ENCODE results near the gene RPTOR. TPM values are rescaled to one million over a fixed set of nuclear protein-coding genes. Genes with fewer than 3 reads are reported as not detected.

RPTOR gene
- total RNA-seq, 2 experiments from 2014 or later, result 45.3 to 49.1 TPM

- Mint-ChIP-seq H3K4me1 (ENCODE audit: low read depth) (no peaks in the 10 kb centered on the region), H3K27ac (no peak overlapping the region), H3K36me3 (ENCODE audit: low read depth) (peaks cover 5% of the 10 kb centered on the region), H3K4me3 (no peak overlapping the region), H3K27me3 (no peaks in the 10 kb centered on the region), H3K9me3 (no peaks in the 10 kb centered on the region)
- intact Hi-C loops (cut with micrococcal nuclease), result no loop called here
- ChIA-PET CTCF (no interaction called here), POLR2A (no interaction called here)
- no peak for DNase-seq
- TF ChIP-seq CTCF (IDR thresholded peaks at IDR 0.05), result no peak
- ATAC-seq, result no peak
Measured at GRCh38 chr17:80921159-80921558, 376.5 kb downstream of the RPTOR start.

- no peaks in the 10 kb centered on the region for H3K4me1 Mint-ChIP-seq (ENCODE audit: low read depth)
- no peak for DNase-seq
- H3K27me3 Mint-ChIP-seq, result no peaks in the 10 kb centered on the region
- peaks cover 5% of the 10 kb centered on the region for H3K36me3 Mint-ChIP-seq (ENCODE audit: low read depth)
- no peak overlapping the region for H3K4me3 Mint-ChIP-seq
- no peak for ATAC-seq
- intact Hi-C loops (cut with micrococcal nuclease), result no loop called here
- no peak overlapping the region for H3K27ac Mint-ChIP-seq
- POLR2A ChIA-PET, result no interaction called here
- H3K9me3 Mint-ChIP-seq, result no peaks in the 10 kb centered on the region
- TF ChIP-seq CTCF (IDR thresholded peaks at IDR 0.05), result no peak
- CTCF ChIA-PET, result no interaction called here
Measured at GRCh38 chr17:80921741-80922579, 377.3 kb downstream of the RPTOR start.

GRCh38 chr17:80922580-80923160, 378.0 kb downstream of the RPTOR start:
- no peak for ATAC-seq
- Mint-ChIP-seq H3K27ac (no peak overlapping the region), H3K36me3 (ENCODE audit: low read depth) (peaks cover 10% of the 10 kb centered on the region), H3K27me3 (no peaks in the 10 kb centered on the region), H3K4me3 (no peak overlapping the region), H3K4me1 (ENCODE audit: low read depth) (no peaks in the 10 kb centered on the region), H3K9me3 (no peaks in the 10 kb centered on the region)
- no peak for DNase-seq
- CTCF ChIA-PET, result no interaction called here
- no peak for TF ChIP-seq CTCF (IDR thresholded peaks at IDR 0.05)
- POLR2A ChIA-PET, result no interaction called here
- intact Hi-C loops (cut with micrococcal nuclease), result no loop called here

DNA sequence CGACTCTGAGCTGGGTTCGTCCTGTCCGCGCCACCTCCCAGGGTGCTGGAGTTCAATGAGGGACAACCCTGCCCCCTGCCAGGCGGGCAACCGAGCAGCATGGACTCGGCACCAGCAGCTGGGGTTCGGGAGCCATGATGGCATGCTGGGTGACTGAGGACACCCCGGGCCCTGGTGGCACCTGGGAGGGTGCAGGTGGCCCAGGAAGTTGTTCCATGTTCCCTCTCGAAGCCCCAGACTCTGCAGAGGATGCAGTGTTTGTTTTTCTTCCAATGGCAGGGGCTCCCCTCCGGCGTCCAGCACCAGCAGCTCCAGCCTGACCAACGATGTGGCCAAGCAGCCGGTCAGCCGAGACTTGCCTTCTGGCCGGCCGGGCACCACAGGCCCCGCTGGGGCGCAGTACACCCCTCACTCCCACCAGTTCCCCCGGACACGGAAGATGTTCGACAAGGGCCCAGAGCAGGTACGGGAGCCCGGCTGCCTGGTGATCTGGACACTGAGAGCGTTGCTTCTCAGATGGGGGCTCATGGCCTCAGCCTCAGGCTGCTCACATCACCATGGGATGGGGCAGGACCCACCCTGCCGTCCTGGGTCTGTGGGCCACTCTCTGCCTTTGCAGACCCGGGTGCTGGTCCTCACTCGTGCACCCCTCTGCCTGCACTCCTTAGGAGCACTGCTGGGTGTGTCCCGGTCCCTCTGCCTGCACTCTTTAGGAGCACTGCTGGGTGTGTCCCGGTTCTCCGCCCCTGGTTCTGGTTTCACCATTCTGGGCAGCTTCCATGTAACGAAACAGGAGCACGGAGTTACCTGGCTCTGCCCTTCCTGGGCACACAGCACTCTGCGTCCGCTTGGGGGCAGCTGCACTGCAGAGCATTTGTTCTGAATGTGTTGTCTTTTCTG, 378.8 kb downstream of the RPTOR start:
- Mint-ChIP-seq H3K4me3 (no peak overlapping the region), H3K9me3 (no peaks in the 10 kb centered on the region), H3K27ac (no peak overlapping the region), H3K27me3 (no peaks in the 10 kb centered on the region), H3K4me1 (ENCODE audit: low read depth) (no peaks in the 10 kb centered on the region), H3K36me3 (ENCODE audit: low read depth) (peaks cover 10% of the 10 kb centered on the region)
- DNase-seq (no peak), ATAC-seq (no peak)
- POLR2A ChIA-PET, result interaction anchor here (0.6 kb wide), 1 partner anchor 15 kb away, joined by 3 read pairs; no protein-coding TSS in a partner anchor
- intact Hi-C loops (cut with micrococcal nuclease), result no loop called here
- CTCF ChIA-PET, result no interaction called here
- TF ChIP-seq CTCF (IDR thresholded peaks at IDR 0.05), result no peak

Data from activated CD8-positive, alpha-beta T cell treated with anti-CD3 and anti-CD28 coated beads for 36 hours (primary cell).